ENCODE results near the gene UBE2J2. TPM values are rescaled to one million over a fixed set of nuclear protein-coding genes. Genes with fewer than 3 reads are reported as not detected.
"Not testable (repeated sequence)": the region's sequence is repeated elsewhere in the genome, so short reads cannot be mapped to it uniquely, and the experiment has no call there.

Gene UBE2J2
- total RNA-seq, 1 donor from 2014 or later, result 52.0 TPM

- peaks cover 22% of the 10 kb centered on the region for H3K36me3 Mint-ChIP-seq (ENCODE audit: low read depth)
- H3K9me3 Mint-ChIP-seq (ENCODE audit: low read depth), result no peaks in the 10 kb centered on the region
Measured at GRCh38 chr1:1255078-1255477, 18.6 kb downstream of the UBE2J2 start.

GRCh38 chr1:1254667-1254998, 19.0 kb downstream of the UBE2J2 start:
- H3K27me3 Mint-ChIP-seq (ENCODE audit: low read depth), result no peaks in the 10 kb centered on the region
- TF ChIP-seq CTCF (IDR thresholded peaks at IDR 0.05), result no peak
- no peak for DNase-seq (ENCODE audit: low spot score)
- peaks cover 3% of the 10 kb centered on the region for H3K4me1 Mint-ChIP-seq (ENCODE audit: low read depth)
- H3K27ac Mint-ChIP-seq (ENCODE audit: unreplicated experiment), result no peak overlapping the region
- no peak overlapping the region for H3K4me3 Mint-ChIP-seq (ENCODE audit: unreplicated experiment)
- peaks cover 18% of the 10 kb centered on the region for H3K36me3 Mint-ChIP-seq (ENCODE audit: low read depth)
- H3K9me3 Mint-ChIP-seq (ENCODE audit: low read depth), result no peaks in the 10 kb centered on the region

More at GRCh38 chr1:1255078-1255477, 18.6 kb downstream of the UBE2J2 start:
- no peak for DNase-seq (ENCODE audit: low spot score)
- Mint-ChIP-seq H3K27me3 (ENCODE audit: low read depth) (no peaks in the 10 kb centered on the region), H3K4me1 (ENCODE audit: low read depth) (peaks cover 3% of the 10 kb centered on the region), H3K4me3 (ENCODE audit: unreplicated experiment) (no peak overlapping the region), H3K27ac (ENCODE audit: unreplicated experiment) (no peak overlapping the region)
- TF ChIP-seq CTCF (IDR thresholded peaks at IDR 0.05), result no peak

- Mint-ChIP-seq H3K4me3 (ENCODE audit: unreplicated experiment) (no peak overlapping the region), H3K9me3 (ENCODE audit: low read depth) (no peaks in the 10 kb centered on the region), H3K27ac (ENCODE audit: unreplicated experiment) (no peak overlapping the region), H3K4me1 (ENCODE audit: low read depth) (peaks cover 3% of the 10 kb centered on the region), H3K27me3 (ENCODE audit: low read depth) (no peaks in the 10 kb centered on the region), H3K36me3 (ENCODE audit: low read depth) (peaks cover 15% of the 10 kb centered on the region)
- DNase-seq (ENCODE audit: low spot score), result no peak
- TF ChIP-seq CTCF (IDR thresholded peaks at IDR 0.05), result no peak
Measured at GRCh38 chr1:1253972-1254666, 19.5 kb downstream of the UBE2J2 start.

- no peak overlapping the region for H3K4me3 Mint-ChIP-seq (ENCODE audit: unreplicated experiment)
- H3K9me3 Mint-ChIP-seq (ENCODE audit: low read depth), result no peaks in the 10 kb centered on the region
- no peak for DNase-seq (ENCODE audit: low spot score)
- no peaks in the 10 kb centered on the region for H3K27me3 Mint-ChIP-seq (ENCODE audit: low read depth)
- H3K27ac Mint-ChIP-seq (ENCODE audit: unreplicated experiment), result no peak overlapping the region
- peaks cover 3% of the 10 kb centered on the region for H3K4me1 Mint-ChIP-seq (ENCODE audit: low read depth)
- peaks cover 15% of the 10 kb centered on the region for H3K36me3 Mint-ChIP-seq (ENCODE audit: low read depth)
- no peak for TF ChIP-seq CTCF (IDR thresholded peaks at IDR 0.05)
Measured at GRCh38 chr1:1253314-1253713, 20.3 kb downstream of the UBE2J2 start.

GRCh38 chr1:1250786-1251284, 22.8 kb downstream of the UBE2J2 start:
- H3K4me3 Mint-ChIP-seq (ENCODE audit: unreplicated experiment), result no peak overlapping the region
- H3K9me3 Mint-ChIP-seq (ENCODE audit: low read depth), result no peaks in the 10 kb centered on the region
- no peak overlapping the region for H3K27ac Mint-ChIP-seq (ENCODE audit: unreplicated experiment)
- no peak for TF ChIP-seq CTCF (IDR thresholded peaks at IDR 0.05)
- peaks cover 3% of the 10 kb centered on the region for H3K4me1 Mint-ChIP-seq (ENCODE audit: low read depth)
- no peaks in the 10 kb centered on the region for H3K27me3 Mint-ChIP-seq (ENCODE audit: low read depth)
- no peak for DNase-seq (ENCODE audit: low spot score)
- H3K36me3 Mint-ChIP-seq (ENCODE audit: low read depth), result peaks cover 8% of the 10 kb centered on the region

GRCh38 chr1:1248009-1248913, 25.4 kb downstream of the UBE2J2 start:
- not testable (repeated sequence) for DNase-seq (ENCODE audit: low spot score); H3K27ac Mint-ChIP-seq (ENCODE audit: unreplicated experiment)

More at GRCh38 chr1:1248009-1248913, 25.4 kb downstream of the UBE2J2 start:
- not testable (repeated sequence) for H3K27me3 Mint-ChIP-seq (ENCODE audit: low read depth); H3K4me1 Mint-ChIP-seq (ENCODE audit: low read depth); H3K4me3 Mint-ChIP-seq (ENCODE audit: unreplicated experiment); H3K9me3 Mint-ChIP-seq (ENCODE audit: low read depth); H3K36me3 Mint-ChIP-seq (ENCODE audit: low read depth)

All from chondrocyte (in vitro differentiated cells).